Esophagus (tissue), 2 donors: ENCODE results near the gene SLC35F1. TPM values are rescaled to one million over a fixed set of nuclear protein-coding genes. Genes with fewer than 3 reads are reported as not detected.

Experiments
- H3K27ac ChIP-seq, 2 donors: one replicate each; pipeline ENCODE4 v1.5.1; 2013; ENCODE audit warnings: low read depth in 2 of 2, mild to moderate bottlenecking in 2 of 2, inconsistent platforms in 1 of 2, low read length in 1 of 2, moderate library complexity in 1 of 2
- H3K27me3 ChIP-seq, 2 donors: one replicate each; pipeline ENCODE4 v1.6.1; 2013; ENCODE audit warnings: low read length in 2 of 2, control low read depth in 1 of 2, mild to moderate bottlenecking in 1 of 2; ENCODE audit not compliant: insufficient read depth in 2 of 2, control insufficient read depth in 1 of 2
- H3K36me3 ChIP-seq, 2 donors: one replicate each; pipeline ENCODE4 v1.6.1; 2013; ENCODE audit warnings: low read length in 1 of 2; ENCODE audit not compliant: control insufficient read depth in 2 of 2, insufficient read depth in 2 of 2
- H3K4me1 ChIP-seq, 2 donors: one replicate each; pipeline ENCODE4 v1.6.1; 2013; ENCODE audit warnings: low read length in 1 of 2; ENCODE audit not compliant: control insufficient read depth in 2 of 2, insufficient read depth in 2 of 2
- H3K4me3 ChIP-seq, 2 donors: one replicate each; pipeline ENCODE4 v1.5.1; 2013; ENCODE audit warnings: low read length in 2 of 2, mild to moderate bottlenecking in 2 of 2, low read depth in 1 of 2, moderate library complexity in 1 of 2
- H3K9me3 ChIP-seq, 2 donors: one replicate each; pipeline ENCODE4 v1.6.1; 2013; ENCODE audit warnings: mild to moderate bottlenecking in 2 of 2, low read depth in 1 of 2, low read length in 1 of 2, moderate library complexity in 1 of 2; ENCODE audit not compliant: control insufficient read depth in 2 of 2, insufficient read depth in 1 of 2
- WGBS, 2 donors: extraction: QIAGEN DNeasy Blood & Tissue Kit; methylation state at CpG; one replicate each; pipeline ENCODE4 v1.1.7; 2013; 5-methylcytosine and 5-hydroxymethylcytosine counted together
- polyA plus RNA-seq, 2 donors: library from polyadenylated mRNA; stranded (reverse); fragments of 200-250 nt; gene quantifications; one replicate each; pipeline ENCODE4 v1.2.3, GENCODE V29; 2013
- donor health status: healthy with polysubstance abuse.
- donor health status: Bipolar disorder and iron deficiency.

Gene SLC35F1
- polyA plus RNA-seq, 2 donors: 0.08 to 0.13 TPM

GRCh38 chr6:118122801-118123200 lies 215.7 kb downstream of the SLC35F1 start:
- WGBS, 2 donors: 83 to 91% methylated on average over 1 of the region's 1 CpG
- Histone ChIP-seq H3K36me3 (no peaks in the 10 kb centered on the region), H3K27me3 (no peaks in the 10 kb centered on the region), H3K9me3 (no peaks in the 10 kb centered on the region), H3K4me1 (no peaks in the 10 kb centered on the region), H3K27ac (no peak overlapping the region), H3K4me3 (no peak overlapping the region)

- H3K27ac ChIP-seq: no peak overlapping the region
- no peaks in the 10 kb centered on the region for H3K9me3 ChIP-seq
- 94 to 100% methylated on average over 1 of the region's 1 CpG for WGBS, 2 donors
- H3K4me1 ChIP-seq: no peaks in the 10 kb centered on the region
- no peaks in the 10 kb centered on the region for H3K27me3 ChIP-seq
- H3K36me3 ChIP-seq: no peaks in the 10 kb centered on the region
- H3K4me3 ChIP-seq: no peak overlapping the region
These were observed 216.5 kb downstream of the SLC35F1 start for GRCh38 chr6:118123503-118124037.

GRCh38 chr6:118124851-118125250 lies 217.8 kb downstream of the SLC35F1 start:
- WGBS, 2 donors: 37 to 49% methylated on average over 2 of the region's 2 CpGs
- Histone ChIP-seq H3K9me3 (no peaks in the 10 kb centered on the region), H3K36me3 (no peaks in the 10 kb centered on the region), H3K4me1 (no peaks in the 10 kb centered on the region), H3K27me3 (no peaks in the 10 kb centered on the region), H3K4me3 (no peak overlapping the region), H3K27ac (no peak overlapping the region)

- Histone ChIP-seq H3K36me3 (no peaks in the 10 kb centered on the region), H3K9me3 (no peaks in the 10 kb centered on the region), H3K4me3 (no peak overlapping the region), H3K4me1 (no peaks in the 10 kb centered on the region), H3K27me3 (no peaks in the 10 kb centered on the region), H3K27ac (no peak overlapping the region)
These were observed 221.7 kb downstream of the SLC35F1 start for GRCh38 chr6:118128755-118129154.

- Histone ChIP-seq H3K27me3 (no peaks in the 10 kb centered on the region), H3K9me3 (no peaks in the 10 kb centered on the region), H3K4me3 (no peak overlapping the region), H3K36me3 (no peaks in the 10 kb centered on the region), H3K27ac (no peak overlapping the region), H3K4me1 (no peaks in the 10 kb centered on the region)
- WGBS, 2 donors: 62 to 63% methylated on average over 2 of the region's 2 CpGs
These were observed 227.1 kb downstream of the SLC35F1 start for GRCh38 chr6:118134206-118134605.

GRCh38 chr6:118134736-118135135 lies 227.7 kb downstream of the SLC35F1 start:
- no peaks in the 10 kb centered on the region for H3K9me3 ChIP-seq
- WGBS, 2 donors: 24 to 32% methylated on average over 5 of the region's 5 CpGs
- H3K4me3 ChIP-seq: no peak overlapping the region
- H3K27me3 ChIP-seq: no peaks in the 10 kb centered on the region
- no peaks in the 10 kb centered on the region for H3K4me1 ChIP-seq
- H3K36me3 ChIP-seq: no peaks in the 10 kb centered on the region
- no peak overlapping the region for H3K27ac ChIP-seq

- whole genome bisulfite sequencing, 2 donors: 81 to 84% methylated on average over 2 of the region's 2 CpGs
- H3K27me3 ChIP-seq: no peaks in the 10 kb centered on the region
- H3K4me1 ChIP-seq: no peaks in the 10 kb centered on the region
- H3K4me3 ChIP-seq: no peak overlapping the region
- no peaks in the 10 kb centered on the region for H3K36me3 ChIP-seq
- no peaks in the 10 kb centered on the region for H3K9me3 ChIP-seq
- H3K27ac ChIP-seq: no peak overlapping the region
These were observed 228.3 kb downstream of the SLC35F1 start for GRCh38 chr6:118135371-118135770.

GRCh38 chr6:118141211-118141610 lies 234.1 kb downstream of the SLC35F1 start:
- Histone ChIP-seq H3K4me1 (no peaks in the 10 kb centered on the region), H3K4me3 (no peak overlapping the region), H3K9me3 (no peaks in the 10 kb centered on the region), H3K27ac (no peak overlapping the region), H3K36me3 (no peaks in the 10 kb centered on the region), H3K27me3 (no peaks in the 10 kb centered on the region)
- 100% methylated on average over 1 of the region's 1 CpG for WGBS, 2 donors

GRCh38 chr6:118146584-118146983 lies 239.5 kb downstream of the SLC35F1 start:
- H3K4me1 ChIP-seq: no peaks in the 10 kb centered on the region
- H3K9me3 ChIP-seq: no peaks in the 10 kb centered on the region
- no peak overlapping the region for H3K27ac ChIP-seq
- WGBS, 2 donors: 17 to 46% methylated on average over 1 of the region's 1 CpG
- no peaks in the 10 kb centered on the region for H3K27me3 ChIP-seq
- H3K4me3 ChIP-seq: no peak overlapping the region
- H3K36me3 ChIP-seq: no peaks in the 10 kb centered on the region

GRCh38 chr6:118147511-118147910 lies 240.4 kb downstream of the SLC35F1 start:
- Histone ChIP-seq H3K36me3 (no peaks in the 10 kb centered on the region), H3K4me1 (no peaks in the 10 kb centered on the region), H3K4me3 (no peak overlapping the region), H3K27ac (no peak overlapping the region), H3K9me3 (no peaks in the 10 kb centered on the region), H3K27me3 (no peaks in the 10 kb centered on the region)
- WGBS, 2 donors: 84 to 87% methylated on average over 5 of the region's 5 CpGs
